ENCODE data around the gene DGKD.
"Not testable (repeated sequence)": the region's sequence is repeated elsewhere in the genome, so short reads cannot be mapped to it uniquely, and the experiment has no call there.

Gene DGKD

GRCh38 chr2:233360771-233361176 lies 6.5 kb downstream of the DGKD start:
- DNase-seq (ENCODE audit: low spot score), result no peak

GRCh38 chr2:233361297-233361696 lies 7.0 kb downstream of the DGKD start:
- DNase-seq (ENCODE audit: low spot score), result no peak

- no peak for DNase-seq (ENCODE audit: low spot score)
Measured at GRCh38 chr2:233362742-233363141, 8.4 kb downstream of the DGKD start.

- DNase-seq (ENCODE audit: low spot score), result no peak
Measured at GRCh38 chr2:233363744-233364235, 9.5 kb downstream of the DGKD start.

GRCh38 chr2:233365861-233366520 lies 11.7 kb downstream of the DGKD start:
- no peak for DNase-seq (ENCODE audit: low spot score)

- no peak for DNase-seq (ENCODE audit: low spot score)
Measured at GRCh38 chr2:233367586-233367985, 13.3 kb downstream of the DGKD start.

GRCh38 chr2:233368756-233369155 lies 14.5 kb downstream of the DGKD start:
- no peak for DNase-seq (ENCODE audit: low spot score)

- no peak for DNase-seq (ENCODE audit: low spot score)
Measured at GRCh38 chr2:233369462-233369861, 15.2 kb downstream of the DGKD start.

GRCh38 chr2:233369897-233370685 lies 15.8 kb downstream of the DGKD start:
- no peak for DNase-seq (ENCODE audit: low spot score)

GRCh38 chr2:233371641-233372040 lies 17.3 kb downstream of the DGKD start:
- DNase-seq (ENCODE audit: low spot score), result no peak

GRCh38 chr2:233372855-233373254 lies 18.6 kb downstream of the DGKD start:
- DNase-seq (ENCODE audit: low spot score), result no peak

- DNase-seq (ENCODE audit: low spot score), result no peak
Measured at GRCh38 chr2:233373316-233373715, 19.0 kb downstream of the DGKD start.

- not testable (repeated sequence) for DNase-seq (ENCODE audit: low spot score)
Measured at GRCh38 chr2:233374776-233375175, 20.5 kb downstream of the DGKD start.

GRCh38 chr2:233375490-233376314 lies 21.4 kb downstream of the DGKD start:
- no peak for DNase-seq (ENCODE audit: low spot score)

- DNase-seq (ENCODE audit: low spot score), result no peak
Measured at GRCh38 chr2:233379034-233379433, 24.7 kb downstream of the DGKD start.

- DNase-seq (ENCODE audit: low spot score), result no peak
Measured at GRCh38 chr2:233379441-233379840, 25.1 kb downstream of the DGKD start.

- no peak for DNase-seq (ENCODE audit: low spot score)
Measured at GRCh38 chr2:233380132-233380895, 26.0 kb downstream of the DGKD start.

- DNase-seq (ENCODE audit: low spot score), result no peak
Measured at GRCh38 chr2:233380995-233381637, 26.8 kb downstream of the DGKD start.

- no peak for DNase-seq (ENCODE audit: low spot score)
Measured at GRCh38 chr2:233381638-233381995, 27.3 kb downstream of the DGKD start.

GRCh38 chr2:233384015-233384414 lies 29.7 kb downstream of the DGKD start:
- DNase-seq (ENCODE audit: low spot score), result no peak

GRCh38 chr2:233384811-233385488 lies 30.7 kb downstream of the DGKD start:
- no peak for DNase-seq (ENCODE audit: low spot score)

Measured in ecto neural progenitor cell (in vitro differentiated cells).